Mesenchymal stem cell (in vitro differentiated cells and primary cell): ENCODE data around the gene SRGAP2C.
"Not testable (repeated sequence)": the region's sequence is repeated elsewhere in the genome, so short reads cannot be mapped to it uniquely, and the experiment has no call there.

Experiments used
- DNase-seq: peaks from one replicate; pipeline ENCODE4 v3.0.0-alpha.2; 2013
- H2AFZ ChIP-seq: one replicate; pipeline ENCODE4 v1.6.1; 2013; ENCODE audit warnings: low read depth, mild to moderate bottlenecking, control low read depth, inconsistent platforms, low read length, moderate library complexity
- H2AK5ac ChIP-seq: 2 replicates; pipeline ENCODE4 v1.6.1; 2013; ENCODE audit warnings: low read length, moderate library complexity, mild to moderate bottlenecking, inconsistent platforms; ENCODE audit not compliant: severe bottlenecking
- H2BK120ac ChIP-seq: one replicate; pipeline ENCODE4 v1.6.1; 2013; ENCODE audit warnings: low read depth, mild to moderate bottlenecking, inconsistent platforms, low read length, moderate library complexity
- H2BK12ac ChIP-seq, 2 experiments: one replicate each; pipeline ENCODE4 v1.6.1; 2013; ENCODE audit warnings: inconsistent platforms in 2 of 2, low read length in 2 of 2, mild to moderate bottlenecking in 2 of 2, moderate library complexity in 2 of 2, control low read depth in 1 of 2
- H2BK15ac ChIP-seq: one replicate; pipeline ENCODE4 v1.6.1; 2013; ENCODE audit warnings: mild to moderate bottlenecking, low read depth, inconsistent platforms; ENCODE audit not compliant: poor library complexity, severe bottlenecking
- H2BK5ac ChIP-seq: 2 replicates; pipeline ENCODE4 v1.6.1; 2013; ENCODE audit warnings: low read depth, mild to moderate bottlenecking, low read length, control low read depth, inconsistent platforms; ENCODE audit not compliant: poor library complexity, severe bottlenecking
- H3K14ac ChIP-seq, 2 experiments: one replicate each; pipeline ENCODE4 v1.6.1; 2013; ENCODE audit warnings: inconsistent platforms in 2 of 2, low read length in 2 of 2, control low read depth in 1 of 2, mild to moderate bottlenecking in 1 of 2, moderate library complexity in 1 of 2
- H3K18ac ChIP-seq, 2 experiments: one replicate each; pipeline ENCODE4 v1.6.1; 2013; ENCODE audit warnings: inconsistent platforms in 2 of 2, low read length in 2 of 2, control low read depth in 1 of 2, low read depth in 1 of 2, mild to moderate bottlenecking in 1 of 2
- H3K23ac ChIP-seq, 2 experiments: one replicate each; pipeline ENCODE4 v1.6.1; 2013; ENCODE audit warnings: inconsistent platforms in 2 of 2, low read length in 2 of 2, mild to moderate bottlenecking in 2 of 2, moderate library complexity in 2 of 2, control low read depth in 1 of 2
- H3K27ac ChIP-seq: 2 replicates; pipeline ENCODE4 v1.5.1; 2013; ENCODE audit warnings: mild to moderate bottlenecking, moderate library complexity, low read length, control low read depth, inconsistent platforms; ENCODE audit not compliant: poor library complexity, severe bottlenecking
- H3K27me3 ChIP-seq, 2 experiments: 2 replicates each; pipeline versions ENCODE4 v1.6.1 to v1.7.0; 2013; ENCODE audit warnings: low read length in 2 of 2, mild to moderate bottlenecking in 2 of 2, moderate library complexity in 2 of 2, control low read depth in 1 of 2, inconsistent platforms in 1 of 2; ENCODE audit not compliant: control insufficient read depth in 1 of 2, insufficient read depth in 1 of 2
- H3K36me3 ChIP-seq, 2 experiments: 2 replicates each; pipeline versions ENCODE4 v1.6.1 to v1.7.0; 2013; ENCODE audit warnings: low read length in 2 of 2, control low read depth in 1 of 2, inconsistent platforms in 1 of 2, low read depth in 1 of 2, mild to moderate bottlenecking in 1 of 2; ENCODE audit not compliant: insufficient read depth in 2 of 2, control insufficient read depth in 1 of 2
- H3K4ac ChIP-seq, 2 experiments: one replicate each; pipeline ENCODE4 v1.6.1; 2013; ENCODE audit warnings: inconsistent platforms in 2 of 2, low read length in 2 of 2, mild to moderate bottlenecking in 2 of 2, moderate library complexity in 2 of 2, control low read depth in 1 of 2, low read depth in 1 of 2
- H3K4me1 ChIP-seq: 2 replicates; pipeline ENCODE4 v1.6.1; 2013; ENCODE audit warnings: low read depth, low read length, control low read depth; ENCODE audit not compliant: control insufficient read depth, insufficient read depth
- H3K4me2 ChIP-seq: 2 replicates; pipeline ENCODE4 v1.6.1; 2013; ENCODE audit warnings: low read length, mild to moderate bottlenecking, inconsistent platforms; ENCODE audit not compliant: poor library complexity, severe bottlenecking
- H3K4me3 ChIP-seq, 2 experiments: 2 replicates each; pipeline versions ENCODE4 v1.5.1 to v1.7.0; 2013; ENCODE audit warnings: low read length in 2 of 2, mild to moderate bottlenecking in 2 of 2, control low read depth in 1 of 2, low read depth in 1 of 2; ENCODE audit not compliant: insufficient read depth in 1 of 2
- H3K79me1 ChIP-seq: replicated peaks from 2 replicates; pipeline ENCODE4 v1.6.1; 2013; ENCODE audit warnings: mild to moderate bottlenecking, control low read depth, low read length, inconsistent platforms; ENCODE audit not compliant: poor library complexity, severe bottlenecking
- H3K9ac ChIP-seq: 2 replicates; pipeline ENCODE4 v1.7.0; 2013; ENCODE audit warnings: mild to moderate bottlenecking, low read length, moderate library complexity
- H3K9me3 ChIP-seq: 2 replicates; pipeline ENCODE4 v1.7.0; 2013; ENCODE audit warnings: mild to moderate bottlenecking, low read length; ENCODE audit not compliant: control insufficient read depth
- H4K8ac ChIP-seq: one replicate; pipeline ENCODE4 v1.6.1; 2013; ENCODE audit warnings: inconsistent platforms, mild to moderate bottlenecking, low read length, moderate library complexity
- H4K91ac ChIP-seq: one replicate; pipeline ENCODE4 v1.6.1; 2013; ENCODE audit warnings: mild to moderate bottlenecking, low read length, inconsistent platforms
- WGBS: methylation state at CpG from one replicate; pipeline ENCODE4 v1.1.7; 2013; ENCODE audit warnings: mixed read lengths; 5-methylcytosine and 5-hydroxymethylcytosine counted together

The SRGAP2C gene

DNA sequence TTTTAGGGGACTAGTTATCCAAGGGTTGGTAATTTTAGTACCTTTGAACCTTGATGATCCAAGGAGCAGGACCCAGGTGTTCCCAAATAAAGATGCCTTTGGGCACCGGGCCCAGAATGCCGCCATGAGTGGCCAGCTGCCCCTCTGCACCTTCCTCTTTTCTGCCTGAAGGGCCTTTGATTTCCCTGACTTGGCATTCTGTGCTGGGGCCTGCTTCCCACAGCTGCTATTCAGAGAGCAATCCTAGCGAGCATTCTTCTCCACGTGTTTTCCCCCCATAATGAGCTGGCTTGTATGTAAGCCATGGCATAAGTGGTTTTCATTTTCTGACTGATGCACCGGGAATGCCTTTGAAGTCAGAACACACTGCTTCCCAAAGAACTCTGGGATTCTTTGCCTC is 184.1 kb downstream of the SRGAP2C start:
- H2AK5ac ChIP-seq, H3K23ac ChIP-seq, H2BK12ac ChIP-seq, DNase-seq, H3K79me1 ChIP-seq, H2BK5ac ChIP-seq, H3K4me1 ChIP-seq, H4K8ac ChIP-seq, H2BK15ac ChIP-seq, H2BK120ac ChIP-seq, H3K14ac ChIP-seq, H3K4me2 ChIP-seq, H2AFZ ChIP-seq, H3K27me3 ChIP-seq, H3K4me3 ChIP-seq, H3K36me3 ChIP-seq, H3K4ac ChIP-seq, H3K9me3 ChIP-seq, H3K9ac ChIP-seq, H3K27ac ChIP-seq, H4K91ac ChIP-seq, H3K18ac ChIP-seq: not testable (repeated sequence)
- no CpG with 5 or more reads among the region's 5 CpGs for WGBS

DNA sequence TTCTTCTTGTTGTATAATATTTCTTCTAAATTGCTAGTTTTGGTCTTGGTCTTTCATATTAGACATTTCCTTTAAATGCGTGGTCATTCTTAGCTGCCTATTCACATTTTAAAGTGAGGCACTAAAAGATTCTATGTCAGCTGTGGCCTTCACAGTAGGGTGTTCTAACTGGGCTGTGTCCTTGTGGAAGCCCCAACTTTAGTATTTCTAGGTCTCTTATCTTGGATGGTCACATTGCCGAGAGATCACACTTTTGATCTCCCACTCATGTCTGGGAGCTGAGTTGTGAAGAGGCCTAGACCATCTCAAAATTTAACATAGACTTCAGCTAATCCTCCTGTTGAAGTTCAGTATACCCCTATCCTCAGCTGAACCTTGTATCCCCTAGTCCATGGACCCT is 185.2 kb downstream of the SRGAP2C start:
- H2BK120ac ChIP-seq, H2AK5ac ChIP-seq, H2BK15ac ChIP-seq, H3K4me1 ChIP-seq, H2AFZ ChIP-seq, H3K9me3 ChIP-seq, H3K4me3 ChIP-seq, H3K79me1 ChIP-seq, H4K8ac ChIP-seq, H3K4me2 ChIP-seq, H3K23ac ChIP-seq, H3K27me3 ChIP-seq, DNase-seq, H2BK12ac ChIP-seq, H3K14ac ChIP-seq, H3K27ac ChIP-seq, H4K91ac ChIP-seq, H3K4ac ChIP-seq, H2BK5ac ChIP-seq, H3K36me3 ChIP-seq, H3K18ac ChIP-seq, H3K9ac ChIP-seq: not testable (repeated sequence)
- no CpG with 5 or more reads among the region's 2 CpGs for WGBS

- not testable (repeated sequence) for H2BK5ac ChIP-seq, H3K36me3 ChIP-seq, H3K9me3 ChIP-seq, H2AK5ac ChIP-seq, H4K8ac ChIP-seq, H3K4ac ChIP-seq, DNase-seq, H2AFZ ChIP-seq, H3K9ac ChIP-seq, H2BK12ac ChIP-seq, H3K18ac ChIP-seq, H3K4me3 ChIP-seq, H2BK15ac ChIP-seq, H3K79me1 ChIP-seq, H3K27ac ChIP-seq, H3K27me3 ChIP-seq, H2BK120ac ChIP-seq, H3K4me2 ChIP-seq, H4K91ac ChIP-seq, H3K14ac ChIP-seq, H3K4me1 ChIP-seq, H3K23ac ChIP-seq
- WGBS, result 62% methylated on average over 2 of the region's 3 CpGs
These were observed 190.1 kb downstream of the SRGAP2C start for GRCh38 chr1:121374851-121375367.

GRCh38 chr1:121376986-121377385 is 192.2 kb downstream of the SRGAP2C start:
- not testable (repeated sequence) for H3K36me3 ChIP-seq, H3K18ac ChIP-seq, H3K27me3 ChIP-seq, H3K27ac ChIP-seq, H3K14ac ChIP-seq, H2AFZ ChIP-seq, H2BK15ac ChIP-seq, H3K23ac ChIP-seq, H3K9me3 ChIP-seq, H2BK120ac ChIP-seq, H3K79me1 ChIP-seq, H2AK5ac ChIP-seq, H3K4me1 ChIP-seq, H3K4me3 ChIP-seq, H3K9ac ChIP-seq, H4K8ac ChIP-seq, H3K4ac ChIP-seq, DNase-seq, H2BK12ac ChIP-seq, H2BK5ac ChIP-seq, H4K91ac ChIP-seq, H3K4me2 ChIP-seq
- WGBS, result no CpG with 5 or more reads among the region's 7 CpGs
